A673 (cell line): ENCODE results near the gene STPG4. TPM values are rescaled to one million over a fixed set of nuclear protein-coding genes. Genes with fewer than 3 reads are reported as not detected.

Source experiments
- BruUV-seq: library from RNA; stranded (reverse); fragments of 400-500 nt; replicated peaks from 2 replicates; lab custom pipeline; 2021; lab: Mats Ljungman, UMichigan
- CTCF ChIA-PET: fragments of 300-600 bp; sonication (Branson Sonifier 250); formaldehyde crosslinking; loops from one replicate; lab custom pipeline; 2022; ENCODE audit warnings: antibody characterized with exemption; lab: Charles Lee
- POLR2A ChIA-PET: fragments of 300-600 bp; sonication (Branson Sonifier 250); formaldehyde crosslinking; loops from one replicate; lab custom pipeline; 2022; ENCODE audit warnings: antibody characterized with exemption; ENCODE audit not compliant: low non-redundant PET; lab: Charles Lee
- DNase-seq: peaks from one replicate; pipeline ENCODE4 v3.0.0-alpha.2; 2015; ENCODE audit warnings: low spot score
- H3K27ac ChIP-seq: fragments of 200-600 bp; sonication (generic); 2 replicates; pipeline ENCODE4 v1.5.1; 2016; ENCODE audit warnings: mixed run types, low read depth, mild to moderate bottlenecking, mixed read lengths, antibody characterized with exemption, low read length; ENCODE audit not compliant: poor library complexity, severe bottlenecking
- H3K27me3 ChIP-seq: fragments of 200-600 bp; sonication (generic); replicated peaks from 2 replicates; pipeline ENCODE4 v1.6.1; 2017; ENCODE audit warnings: mixed run types, low read depth, mild to moderate bottlenecking, mixed read lengths, antibody characterized with exemption, low read length; ENCODE audit not compliant: insufficient read depth, poor library complexity
- H3K36me3 ChIP-seq: fragments of 200-600 bp; sonication (generic); 2 replicates; pipeline ENCODE4 v1.6.1; 2016; ENCODE audit warnings: mixed run types, mild to moderate bottlenecking, mixed read lengths, antibody characterized with exemption, low read length; ENCODE audit not compliant: insufficient read depth, poor library complexity, severe bottlenecking
- H3K4me1 ChIP-seq: fragments of 200-600 bp; sonication (generic); 2 replicates; pipeline ENCODE4 v1.6.1; 2017; ENCODE audit warnings: mixed run types, mild to moderate bottlenecking, mixed read lengths, antibody characterized with exemption, low read length; ENCODE audit not compliant: insufficient read depth, poor library complexity, severe bottlenecking
- H3K4me3 ChIP-seq: fragments of 200-600 bp; sonication (generic); 2 replicates; pipeline ENCODE4 v1.5.1; 2016; ENCODE audit warnings: low read depth, mixed run types, mild to moderate bottlenecking, mixed read lengths, low read length; ENCODE audit not compliant: poor library complexity, severe bottlenecking
- H3K9me3 ChIP-seq: fragments of 200-600 bp; sonication (generic); 2 replicates; pipeline ENCODE4 v1.6.1; 2016; ENCODE audit warnings: mixed run types, low read depth, mild to moderate bottlenecking, mixed read lengths, antibody characterized with exemption, low read length; ENCODE audit not compliant: poor library complexity, severe bottlenecking
- CTCF ChIP-seq: fragments of 300-800, 200-600 bp; sonication (generic); conservative IDR thresholded peaks from 2 replicates; pipeline ENCODE4 v1.5.1; 2017; ENCODE audit warnings: low read depth, mild to moderate bottlenecking, antibody characterized with exemption, low read length, moderate library complexity, mixed read lengths
- EZH2 ChIP-seq: fragments of 200-600 bp; sonication (generic); IDR thresholded peaks from 2 replicates; pipeline ENCODE4 v1.6.1; 2017; ENCODE audit warnings: borderline replicate concordance, low read depth, mild to moderate bottlenecking, mixed read lengths, antibody characterized with exemption, low read length; ENCODE audit not compliant: poor library complexity, severe bottlenecking
- intact Hi-C: fragments of 100-400 bp; cut with micrococcal nuclease; formaldehyde crosslinking; loops from one replicate; pipeline ENCODE4 v1.10.0; 2022; ENCODE audit not compliant: unreplicated experiment
- total RNA-seq: library from RNA; stranded (reverse); gene quantifications from 2 replicates; pipeline ENCODE4 v1.2.3, GENCODE V29; 2021

The STPG4 gene
- total RNA-seq, 1 experiment from 2014 or later: 0.75 TPM

GRCh38 chr2:47159627-47160026 lies 4.5 kb upstream of the STPG4 start:
- no peak for DNase-seq
- BruUV-seq: no TSS peak
- Histone ChIP-seq H3K27me3 (no peaks in the 10 kb centered on the region), H3K4me3 (no peak overlapping the region), H3K27ac (no peak overlapping the region), H3K36me3 (peaks cover 57% of the 10 kb centered on the region), H3K4me1 (no peaks in the 10 kb centered on the region), H3K9me3 (no peaks in the 10 kb centered on the region)
- TF ChIP-seq CTCF (no peak), EZH2 (no peak)
- CTCF ChIA-PET: no interaction called here
- POLR2A ChIA-PET: no interaction called here
- intact Hi-C loops: no loop called here

GRCh38 chr2:47158576-47158975 lies 3.5 kb upstream of the STPG4 start:
- ChIA-PET CTCF (no interaction called here), POLR2A (interaction anchor here (0.5 kb wide), 1 partner anchor 215 kb away, joined by 15 read pairs; no protein-coding TSS in a partner anchor)
- no peak overlapping the region for H3K27ac ChIP-seq
- H3K36me3 ChIP-seq: peaks cover 52% of the 10 kb centered on the region
- H3K27me3 ChIP-seq: no peaks in the 10 kb centered on the region
- H3K4me1 ChIP-seq: no peaks in the 10 kb centered on the region
- DNase-seq: no peak
- intact Hi-C loops: no loop called here
- no TSS peak for BruUV-seq
- TF ChIP-seq CTCF: no peak
- TF ChIP-seq EZH2: no peak
- no peaks in the 10 kb centered on the region for H3K9me3 ChIP-seq
- no peak overlapping the region for H3K4me3 ChIP-seq

GRCh38 chr2:47152803-47153202 lies 2.3 kb downstream of the STPG4 start:
- intact Hi-C loops: no loop called here
- H3K9me3 ChIP-seq: no peaks in the 10 kb centered on the region
- H3K36me3 ChIP-seq: peaks cover 16% of the 10 kb centered on the region
- no peaks in the 10 kb centered on the region for H3K27me3 ChIP-seq
- no TSS peak for BruUV-seq
- no peak overlapping the region for H3K27ac ChIP-seq
- TF ChIP-seq EZH2 (no peak), CTCF (no peak)
- ChIA-PET POLR2A (no interaction called here), CTCF (interaction anchor here (0.5 kb wide), 1 partner anchor 1125 kb away, joined by 6 read pairs; no protein-coding TSS in a partner anchor)
- DNase-seq: no peak
- H3K4me1 ChIP-seq: no peaks in the 10 kb centered on the region
- H3K4me3 ChIP-seq: no peak overlapping the region
